ENCODE measurements around the gene PIPOX. TPM values are rescaled to one million over a fixed set of nuclear protein-coding genes. Genes with fewer than 3 reads are reported as not detected.

Gene PIPOX
- total RNA-seq, 4 donors from 2014 or later = 0.52 to 11.2 (median 6.7) TPM

DNA sequence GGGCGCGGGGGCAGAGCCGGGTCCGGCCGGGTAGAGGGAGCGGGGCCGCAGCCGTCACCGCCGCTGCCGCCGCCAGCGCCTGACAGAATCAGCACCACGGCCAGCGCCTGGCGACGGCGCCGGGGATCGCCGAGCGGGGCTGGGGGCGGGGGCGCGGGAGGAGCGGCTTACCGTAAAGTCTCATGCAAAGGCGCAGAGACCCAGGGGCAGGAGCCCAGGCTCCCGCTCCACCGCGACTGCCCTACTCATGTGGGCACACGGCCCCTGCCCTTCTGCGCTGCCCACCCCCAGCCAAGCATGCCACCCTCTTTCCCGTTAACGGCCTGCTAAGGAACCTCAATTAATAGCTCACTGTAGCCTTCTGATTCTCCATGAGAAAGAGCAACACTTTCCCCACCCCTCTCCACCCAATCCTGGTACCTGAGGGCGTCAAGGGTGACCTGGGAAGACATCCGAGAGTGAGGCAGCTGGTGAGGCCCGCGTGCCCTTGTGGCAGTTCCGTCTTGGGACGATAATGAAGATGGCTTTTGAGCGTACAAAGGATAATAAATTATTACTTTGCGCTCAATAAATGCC is 36.9 kb upstream of the PIPOX start, which contains the start of gene SEZ6:
Gene SEZ6, minus strand, starts transcription at position 98 of the 576 bp plus-strand sequence. CDS start 164 bp downstream, outside the sequence.
- H3K36me3 ChIP-seq = no peaks in the 10 kb centered on the region
- peaks cover 67% of the 10 kb centered on the region for H3K27me3 ChIP-seq
- ATAC-seq = peak; percentile 73
- H3K9me3 ChIP-seq = no peaks in the 10 kb centered on the region
- 19% methylated on average over 6 of the region's 43 CpGs; no CpG with 5 or more reads in 1 of the 2 donors for WGBS, 2 donors (ENCODE audit: low coverage in 1 of 2)
- H3K4me3 ChIP-seq = peak within 1 kb of the TSS in 1 of 2 donors; percentile 24
- H3K27ac ChIP-seq = no peak within 1 kb of the TSS
- peaks cover 0 to 14% (median 6%) of the 10 kb centered on the region in 3 donors for H3K4me1 ChIP-seq
- no peak for TF ChIP-seq POLR2A (IDR thresholded peaks at IDR 0.05)
- TF ChIP-seq, protein P1, sequence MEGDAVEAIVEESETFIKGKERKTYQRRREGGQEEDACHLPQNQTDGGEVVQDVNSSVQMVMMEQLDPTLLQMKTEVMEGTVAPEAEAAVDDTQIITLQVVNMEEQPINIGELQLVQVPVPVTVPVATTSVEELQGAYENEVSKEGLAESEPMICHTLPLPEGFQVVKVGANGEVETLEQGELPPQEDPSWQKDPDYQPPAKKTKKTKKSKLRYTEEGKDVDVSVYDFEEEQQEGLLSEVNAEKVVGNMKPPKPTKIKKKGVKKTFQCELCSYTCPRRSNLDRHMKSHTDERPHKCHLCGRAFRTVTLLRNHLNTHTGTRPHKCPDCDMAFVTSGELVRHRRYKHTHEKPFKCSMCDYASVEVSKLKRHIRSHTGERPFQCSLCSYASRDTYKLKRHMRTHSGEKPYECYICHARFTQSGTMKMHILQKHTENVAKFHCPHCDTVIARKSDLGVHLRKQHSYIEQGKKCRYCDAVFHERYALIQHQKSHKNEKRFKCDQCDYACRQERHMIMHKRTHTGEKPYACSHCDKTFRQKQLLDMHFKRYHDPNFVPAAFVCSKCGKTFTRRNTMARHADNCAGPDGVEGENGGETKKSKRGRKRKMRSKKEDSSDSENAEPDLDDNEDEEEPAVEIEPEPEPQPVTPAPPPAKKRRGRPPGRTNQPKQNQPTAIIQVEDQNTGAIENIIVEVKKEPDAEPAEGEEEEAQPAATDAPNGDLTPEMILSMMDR (IDR thresholded peaks at IDR 0.05) = peak in 3 of 4 experiments; percentile 27 to 52 (median 41)

DNA sequence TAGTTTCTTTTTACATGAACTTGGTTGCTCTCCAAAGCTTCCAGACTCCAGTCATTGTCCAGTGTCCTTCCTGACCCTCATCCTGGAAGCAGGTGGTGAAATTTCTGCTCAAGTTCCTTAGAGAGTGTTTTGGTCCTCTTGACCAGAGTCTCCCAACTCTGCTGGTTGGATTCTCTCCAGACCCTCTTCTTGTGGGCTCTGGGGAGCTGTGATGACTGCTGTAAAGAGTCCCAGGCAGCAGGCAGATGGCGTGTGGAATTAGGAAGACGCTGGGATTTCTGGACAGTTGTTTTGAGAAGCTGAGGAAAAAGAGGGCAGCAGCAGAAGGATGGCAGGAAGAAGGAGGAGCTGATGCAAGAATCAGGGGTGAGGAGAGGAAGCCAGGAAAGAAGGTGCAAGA is 35.5 kb upstream of the PIPOX start:
- H3K9me3 ChIP-seq = no peaks in the 10 kb centered on the region
- TF ChIP-seq EP300 (IDR thresholded peaks at IDR 0.05) (no peak), POLR2AphosphoS5 (IDR thresholded peaks at IDR 0.05) (no peak), POLR2A (IDR thresholded peaks at IDR 0.05) (no peak)
- TF ChIP-seq, protein P1 (IDR thresholded peaks at IDR 0.05) = no peak
- no peak overlapping the region for H3K4me3 ChIP-seq
- H3K36me3 ChIP-seq = no peaks in the 10 kb centered on the region
- ATAC-seq = no peak
- peaks cover 0 to 14% (median 6%) of the 10 kb centered on the region in 3 donors for H3K4me1 ChIP-seq
- 17 to 40% methylated on average over 1 to 2 of the region's 2 CpGs for WGBS, 2 donors (ENCODE audit: low coverage in 1 of 2)
- no peak overlapping the region for H3K27ac ChIP-seq
- peaks cover 62% of the 10 kb centered on the region for H3K27me3 ChIP-seq

DNA sequence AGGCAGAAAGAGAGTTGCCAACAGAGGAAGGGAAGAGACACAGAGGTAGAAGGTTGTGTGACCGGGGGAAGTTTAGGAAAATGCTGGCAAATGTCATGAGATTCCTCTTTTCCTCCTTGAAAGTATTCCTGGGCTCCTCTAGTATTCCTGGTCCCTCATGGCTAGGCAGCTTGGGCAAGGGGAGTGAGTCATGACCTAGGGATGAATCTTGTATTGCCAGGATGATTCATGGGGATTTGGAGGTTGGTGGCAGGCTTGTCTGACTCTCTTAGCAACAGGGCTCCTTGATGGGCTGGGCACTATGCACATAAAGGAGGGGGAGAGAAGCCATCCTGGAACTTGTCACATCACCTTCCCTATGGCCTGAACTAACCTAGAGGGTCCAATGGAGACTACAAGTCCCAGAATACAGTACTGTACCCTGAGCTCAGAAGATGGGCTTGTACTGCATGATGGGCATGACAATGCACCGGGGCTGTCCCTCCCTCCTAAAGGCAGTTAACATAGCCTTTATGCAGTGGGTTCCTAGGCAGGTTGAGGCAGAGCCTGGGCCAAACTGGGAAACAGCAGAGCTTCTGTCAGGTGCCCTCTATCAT is 35.0 kb upstream of the PIPOX start:
- H3K9me3 ChIP-seq = no peaks in the 10 kb centered on the region
- H3K4me1 ChIP-seq = peaks cover 0 to 14% (median 6%) of the 10 kb centered on the region in 3 donors
- WGBS, 2 donors (ENCODE audit: low coverage in 1 of 2) = 39% methylated on average over 2 of the region's 2 CpGs; no CpG with 5 or more reads in 1 of the 2 donors
- TF ChIP-seq POLR2AphosphoS5 (IDR thresholded peaks at IDR 0.05) (no peak), POLR2A (IDR thresholded peaks at IDR 0.05) (no peak), EP300 (IDR thresholded peaks at IDR 0.05) (no peak)
- TF ChIP-seq, protein P1 (IDR thresholded peaks at IDR 0.05) = no peak
- peaks cover 57% of the 10 kb centered on the region for H3K27me3 ChIP-seq
- no peak for ATAC-seq
- no peak overlapping the region for H3K27ac ChIP-seq
- H3K4me3 ChIP-seq = no peak overlapping the region
- H3K36me3 ChIP-seq = no peaks in the 10 kb centered on the region

DNA sequence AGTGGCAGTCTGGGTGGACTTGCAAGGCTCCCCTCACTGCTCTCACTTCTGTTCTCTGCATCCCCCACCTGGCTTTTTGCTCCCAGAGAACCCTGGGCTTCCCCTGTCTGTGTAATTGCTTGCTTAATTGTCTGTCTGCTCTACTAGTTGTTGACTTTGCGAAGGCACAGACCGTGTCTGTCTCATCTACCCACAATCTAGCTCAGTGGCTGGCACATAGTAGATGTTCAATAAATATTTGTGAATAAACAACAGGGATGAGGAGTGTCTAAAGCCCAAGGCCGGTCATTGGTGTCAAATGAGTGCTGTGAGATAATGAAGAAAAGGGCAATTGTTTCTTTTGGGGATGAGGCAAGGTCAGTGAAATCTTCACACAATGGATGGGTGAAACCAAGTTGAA is 34.4 kb upstream of the PIPOX start:
- H3K36me3 ChIP-seq = no peaks in the 10 kb centered on the region
- no peak for ATAC-seq
- TF ChIP-seq, protein P1 (IDR thresholded peaks at IDR 0.05) = no peak
- TF ChIP-seq EP300 (IDR thresholded peaks at IDR 0.05) (no peak), POLR2A (IDR thresholded peaks at IDR 0.05) (no peak), POLR2AphosphoS5 (IDR thresholded peaks at IDR 0.05) (no peak)
- H3K27ac ChIP-seq = no peak overlapping the region
- H3K9me3 ChIP-seq = no peaks in the 10 kb centered on the region
- whole genome bisulfite sequencing, 2 donors (ENCODE audit: low coverage in 1 of 2) = 73% methylated on average over 3 of the region's 3 CpGs; no CpG with 5 or more reads in 1 of the 2 donors
- no peak overlapping the region for H3K4me3 ChIP-seq
- H3K4me1 ChIP-seq = peaks cover 0 to 14% (median 6%) of the 10 kb centered on the region in 3 donors
- peaks cover 51% of the 10 kb centered on the region for H3K27me3 ChIP-seq

DNA sequence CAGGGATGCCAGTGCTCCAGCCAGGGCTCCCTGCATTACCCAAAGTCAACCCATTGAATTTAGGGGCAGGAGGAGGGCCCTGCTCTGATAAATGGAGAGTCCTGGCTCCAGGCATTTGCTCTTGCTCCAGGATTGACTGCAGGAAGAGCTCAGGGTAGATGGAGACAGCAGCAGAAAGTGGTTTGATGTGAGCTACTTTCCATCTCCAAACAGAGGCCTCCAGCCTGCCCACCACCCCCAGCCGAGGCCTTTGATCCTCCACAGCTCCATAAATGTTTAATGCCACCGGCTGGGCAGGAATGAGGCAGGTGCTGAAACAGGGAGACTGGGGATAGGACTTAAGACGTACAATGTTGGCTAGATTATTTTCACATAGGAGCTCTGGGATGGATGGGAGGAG is 32.8 kb upstream of the PIPOX start:
- 22% methylated on average over 2 of the region's 3 CpGs; no CpG with 5 or more reads in 1 of the 2 donors for WGBS, 2 donors (ENCODE audit: low coverage in 1 of 2)

More for the DNA sequence above, 32.8 kb upstream of the PIPOX start:
- H3K36me3 ChIP-seq = no peaks in the 10 kb centered on the region
- H3K9me3 ChIP-seq = no peaks in the 10 kb centered on the region
- no peak overlapping the region for H3K4me3 ChIP-seq
- peaks cover 35% of the 10 kb centered on the region for H3K27me3 ChIP-seq
- no peak overlapping the region for H3K27ac ChIP-seq
- TF ChIP-seq, protein P1 (IDR thresholded peaks at IDR 0.05) = no peak
- TF ChIP-seq POLR2A (IDR thresholded peaks at IDR 0.05) (no peak), POLR2AphosphoS5 (IDR thresholded peaks at IDR 0.05) (no peak), EP300 (IDR thresholded peaks at IDR 0.05) (no peak)
- peaks cover 0 to 12% (median 6%) of the 10 kb centered on the region in 3 donors for H3K4me1 ChIP-seq
- ATAC-seq = no peak

All from gastroesophageal sphincter (tissue), 4 donors.